SK-N-SH (cell line): ENCODE measurements around the gene ZNF287. TPM values are rescaled to one million over a fixed set of nuclear protein-coding genes. Genes with fewer than 3 reads are reported as not detected.

ENCODE experiments used
- CTCF ChIA-PET: fragments of 300-600, 350-600 bp; formaldehyde crosslinking; extraction: SDS; loops from one replicate; lab custom pipeline; 2021; lab: Yijun Ruan, JAX
- POLR2A ChIA-PET: fragments of 350-600 bp; sonication (Branson Sonifier 250); formaldehyde crosslinking; extraction: SDS; loops from one replicate; lab custom pipeline; 2020; ENCODE audit warnings: antibody characterized with exemption, inconsistent platforms; lab: Yijun Ruan, JAX
- DNase-seq: peaks from one replicate; pipeline ENCODE4 v3.0.0; 2012
- H2AFZ ChIP-seq: fragments of 200-600 bp; sonication (generic); 2 replicates; pipeline ENCODE4 v1.8.1; 2016; ENCODE audit warnings: antibody characterized with exemption, mild to moderate bottlenecking, low read depth
- H3F3A ChIP-seq: fragments of 200-600 bp; sonication (generic); replicated peaks from 2 replicates; pipeline ENCODE3; 2016; ENCODE audit warnings: antibody characterized with exemption, mild to moderate bottlenecking; ENCODE audit not compliant: insufficient read depth
- H3K27ac ChIP-seq, 2 experiments: fragments of 200-500 bp in 1 of 2; fragments of 200-600 bp in 1 of 2; sonication (Bioruptor generic) in 1 of 2; sonication (generic), shearing (Covaris generic) in 1 of 2; 2 replicates each; pipeline versions ENCODE4 v1.5.1 to v1.6.1; 2014 to 2016; ENCODE audit warnings: low read depth in 2 of 2, inconsistent platforms in 1 of 2, low read length in 1 of 2, mild to moderate bottlenecking in 1 of 2, mixed read lengths in 1 of 2
- H3K27me3 ChIP-seq: fragments of 200-600 bp; sonication (generic), shearing (Covaris generic); 2 replicates; pipeline ENCODE4 v1.6.1; 2016; ENCODE audit warnings: mixed run types; ENCODE audit not compliant: insufficient read depth
- H3K36me3 ChIP-seq, 2 experiments: fragments of 200-500 bp in 1 of 2; fragments of 200-600 bp in 1 of 2; sonication (Bioruptor generic) in 1 of 2; sonication (generic) in 1 of 2; replicated peaks in 1 of 2; 2 replicates each; pipeline versions ENCODE3 to v1.5.1; 2014 to 2016; ENCODE audit warnings: low read length in 1 of 2, mild to moderate bottlenecking in 1 of 2; ENCODE audit not compliant: insufficient read depth in 2 of 2, control insufficient read depth in 1 of 2
- H3K4me1 ChIP-seq, 2 experiments: fragments of 200-500 bp in 1 of 2; fragments of 200-600 bp in 1 of 2; sonication (Bioruptor generic) in 1 of 2; sonication (generic), shearing (Covaris generic) in 1 of 2; 2 replicates each; pipeline versions ENCODE4 v1.5.1 to v1.6.1; 2014 to 2016; ENCODE audit warnings: low read depth in 1 of 2, low read length in 1 of 2, mixed run types in 1 of 2; ENCODE audit not compliant: insufficient read depth in 2 of 2, control insufficient read depth in 1 of 2
- H3K4me2 ChIP-seq: fragments of 200-600 bp; sonication (generic), shearing (Covaris generic); 2 replicates; pipeline ENCODE4 v1.6.1; 2017; ENCODE audit warnings: mixed run types
- H3K4me3 ChIP-seq, 2 experiments: fragments of 200-500 bp in 1 of 2; fragments of 200-600 bp in 1 of 2; sonication (Bioruptor generic) in 1 of 2; sonication (generic), shearing (Covaris generic) in 1 of 2; 2 replicates each; pipeline versions ENCODE4 v1.5.1 to v1.8.1; 2014 to 2016; ENCODE audit warnings: low read depth in 2 of 2, inconsistent platforms in 1 of 2, low read length in 1 of 2, mild to moderate bottlenecking in 1 of 2, mixed read lengths in 1 of 2, moderate library complexity in 1 of 2
- H3K79me2 ChIP-seq: fragments of 200-600 bp; sonication (generic); 2 replicates; pipeline ENCODE4 v1.8.1; 2017; ENCODE audit warnings: mild to moderate bottlenecking; ENCODE audit not compliant: insufficient read depth
- H3K9ac ChIP-seq: fragments of 200-600 bp; sonication (generic); 2 replicates; pipeline ENCODE4 v1.6.1; 2017; ENCODE audit warnings: mixed run types
- H3K9me2 ChIP-seq: fragments of 200-600 bp; sonication (generic); 2 replicates; pipeline ENCODE4 v1.6.1; 2017; ENCODE audit warnings: mixed run types
- H3K9me3 ChIP-seq: fragments of 200-600 bp; sonication (generic); 2 replicates; pipeline ENCODE4 v1.6.1; 2017; ENCODE audit warnings: mixed run types, mild to moderate bottlenecking, moderate library complexity
- H4K20me1 ChIP-seq: fragments of 200-600 bp; sonication (generic); 2 replicates; pipeline ENCODE4 v1.6.1; 2017; ENCODE audit warnings: mild to moderate bottlenecking, mixed run types; ENCODE audit not compliant: insufficient read depth
- CHD2 ChIP-seq: fragments of 150-350 bp; IDR thresholded peaks from 2 replicates; pipeline ENCODE4 v1.6.1; 2018; ENCODE audit warnings: low read length; ENCODE audit not compliant: partially characterized antibody
- EZH2phosphoT487 ChIP-seq: fragments of 200-600 bp; sonication (generic); IDR thresholded peaks from 2 replicates; pipeline ENCODE4 v1.6.1; 2017; ENCODE audit warnings: low read depth, mixed run types, mild to moderate bottlenecking, antibody characterized with exemption, moderate library complexity, borderline replicate concordance
- FOXJ3 ChIP-seq: sonication (generic); formaldehyde crosslinking; IDR thresholded peaks from 2 replicates; pipeline ENCODE4 v1.5.1; 2020; ENCODE audit warnings: mild to moderate bottlenecking, missing genetic modification reagents
- MXI1 ChIP-seq: IDR thresholded peaks from 2 replicates; pipeline ENCODE4 v1.6.1; 2012; ENCODE audit warnings: mild to moderate bottlenecking, low read depth, low read length, improper control_type of control experiment
- NFIC ChIP-seq: IDR thresholded peaks from 2 replicates; pipeline ENCODE4 v1.4.0; 2012; ENCODE audit warnings: borderline replicate concordance
- NRF1 ChIP-seq: IDR thresholded peaks from 2 replicates; pipeline ENCODE4 v1.6.1; 2012; ENCODE audit warnings: low read depth, mild to moderate bottlenecking, low read length
- POLR2AphosphoS5 ChIP-seq: IDR thresholded peaks from 2 replicates; pipeline ENCODE4 v1.6.1; 2012; ENCODE audit warnings: low read depth, low read length
- RAD21 ChIP-seq: IDR thresholded peaks from 2 replicates; pipeline ENCODE4 v1.6.1; 2012; ENCODE audit warnings: mild to moderate bottlenecking, low read length
- REST ChIP-seq: IDR thresholded peaks from 2 replicates; pipeline ENCODE4 v1.6.1; 2012; ENCODE audit warnings: mild to moderate bottlenecking, low read depth, low read length, moderate library complexity
- RFX5 ChIP-seq: IDR thresholded peaks from 2 replicates; pipeline ENCODE4 v1.6.1; 2012; ENCODE audit warnings: mild to moderate bottlenecking, improper control_type of control experiment, low read length
- RXRA ChIP-seq: IDR thresholded peaks from 2 replicates; pipeline ENCODE4 v1.4.0; 2012; ENCODE audit warnings: low read depth, mild to moderate bottlenecking, borderline replicate concordance
- SIN3A ChIP-seq: IDR thresholded peaks from 2 replicates; pipeline ENCODE4 v1.6.1; 2012; ENCODE audit warnings: low read depth, mild to moderate bottlenecking, low read length, moderate library complexity, borderline replicate concordance
- SMC3 ChIP-seq: IDR thresholded peaks from 2 replicates; pipeline ENCODE4 v1.6.1; 2012; ENCODE audit warnings: low read depth, low read length, improper control_type of control experiment
- TCF12 ChIP-seq: IDR thresholded peaks from 2 replicates; pipeline ENCODE4 v1.4.0; 2012
- TEAD4 ChIP-seq: IDR thresholded peaks from 2 replicates; pipeline ENCODE4 v1.4.0; 2012; ENCODE audit warnings: mild to moderate bottlenecking, borderline replicate concordance; ENCODE audit not compliant: insufficient read depth
- WGBS: methylation state at CpG from one replicate; pipeline ENCODE4 v1.1.6; 2017; ENCODE audit warnings: low lambda C conversion rate; 5-methylcytosine and 5-hydroxymethylcytosine counted together
- polyA plus RNA-seq, 3 experiments: library from polyadenylated mRNA; depleted of rRNA; stranded (reverse); fragments of >200 nt; gene quantifications; 2 replicates each; pipeline ENCODE4 v1.2.3, GENCODE V29; 2012
- TF ChIP-seq, protein P1 (sequence below): IDR thresholded peaks from 2 replicates; pipeline ENCODE4 v1.4.0; 2012; ENCODE audit warnings: low read depth
- TF ChIP-seq, protein P2 (sequence below): fragments of 200-600 bp; sonication (generic); IDR thresholded peaks from 2 replicates; pipeline ENCODE4 v1.6.1; 2017; ENCODE audit warnings: antibody characterized with exemption, mild to moderate bottlenecking, moderate library complexity

Gene ZNF287
- polyA plus RNA-seq, 1 of the 3 experiments (the other 2 are of a cell fraction), result 6.1 TPM

GRCh38 chr17:16585796-16586195 lies 16.8 kb upstream of the ZNF287 start:
- WGBS, result 54% methylated on average over 4 of the region's 4 CpGs
- Histone ChIP-seq H3K36me3 (no peaks in the 10 kb centered on the region), H3K4me1 (no peaks in the 10 kb centered on the region; a peak in 2 of 4 replicates), H3K79me2 (no peaks in the 10 kb centered on the region), H3K4me2 (no peak overlapping the region), H3K27me3 (peaks cover 4% of the 10 kb centered on the region; the same call in 1 of the 2 replicates), H3K9ac (no peak overlapping the region), H3K27ac (no peak overlapping the region), H3K9me3 (no peaks in the 10 kb centered on the region), H3F3A (no peaks in the 10 kb centered on the region), H2AFZ (no peak overlapping the region), H3K9me2 (no peaks in the 10 kb centered on the region), H3K4me3 (no peak overlapping the region), H4K20me1 (no peaks in the 10 kb centered on the region)
- ChIA-PET CTCF (interaction anchor here (1.1 to 4.1 kb wide), 2 partner anchors 49 to 64 kb away, joined by 3 to 32 read pairs; no protein-coding TSS in a partner anchor), POLR2A (no interaction called here)
- no peak for DNase-seq
- no peak for TF ChIP-seq POLR2AphosphoS5
- no peak for TF ChIP-seq FOXJ3 (CRISPR knock-in tag)
- no peak for TF ChIP-seq RXRA
- TF ChIP-seq MXI1, result no peak
- TF ChIP-seq CHD2, result no peak

- CTCF ChIA-PET, result interaction anchor here (0.6 to 4.1 kb wide), 22 partner anchors 8 to 407 kb away, joined by 3 to 32 read pairs (median 5); partner anchors contain the start of gene ZNF287
- Histone ChIP-seq H3K4me3 (peak overlapping the region; percentile 57 to 62), H3K9me2 (no peaks in the 10 kb centered on the region), H4K20me1 (no peaks in the 10 kb centered on the region), H3K9me3 (no peaks in the 10 kb centered on the region), H3K79me2 (no peaks in the 10 kb centered on the region), H3K9ac (peak overlapping the region; percentile 23; the same call in 1 of the 2 replicates), H2AFZ (peak overlapping the region; percentile 91), H3F3A (no peaks in the 10 kb centered on the region), H3K27me3 (peaks cover 4% of the 10 kb centered on the region; the same call in 1 of the 2 replicates), H3K4me1 (no peaks in the 10 kb centered on the region; a peak in 2 of 4 replicates), H3K36me3 (no peaks in the 10 kb centered on the region), H3K27ac (no peak overlapping the region; a peak in 1 of 4 replicates), H3K4me2 (peak overlapping the region; percentile 89)
- POLR2A ChIA-PET, result interaction anchor here (0.9 to 1.0 kb wide), 2 partner anchors 49 to 146 kb away, joined by 4 to 5 read pairs; no protein-coding TSS in a partner anchor
- TF ChIP-seq, protein P1, sequence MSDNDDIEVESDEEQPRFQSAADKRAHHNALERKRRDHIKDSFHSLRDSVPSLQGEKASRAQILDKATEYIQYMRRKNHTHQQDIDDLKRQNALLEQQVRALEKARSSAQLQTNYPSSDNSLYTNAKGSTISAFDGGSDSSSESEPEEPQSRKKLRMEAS, result peak; percentile 75; the same call in 1 of the 2 replicates
- TF ChIP-seq NFIC (no peak), TEAD4 (no peak), POLR2AphosphoS5 (peak; percentile 65; the same call in 1 of the 2 replicates), TCF12 (no peak), NRF1 (peak; percentile 74), REST (peak; percentile 56; the same call in 1 of the 2 replicates), RFX5 (no peak), SIN3A (no peak), MXI1 (peak; percentile 60; the same call in 1 of the 2 replicates), RAD21 (peak; percentile 67), SMC3 (peak; percentile 62), EZH2phosphoT487 (no peak)
- TF ChIP-seq, protein P2, sequence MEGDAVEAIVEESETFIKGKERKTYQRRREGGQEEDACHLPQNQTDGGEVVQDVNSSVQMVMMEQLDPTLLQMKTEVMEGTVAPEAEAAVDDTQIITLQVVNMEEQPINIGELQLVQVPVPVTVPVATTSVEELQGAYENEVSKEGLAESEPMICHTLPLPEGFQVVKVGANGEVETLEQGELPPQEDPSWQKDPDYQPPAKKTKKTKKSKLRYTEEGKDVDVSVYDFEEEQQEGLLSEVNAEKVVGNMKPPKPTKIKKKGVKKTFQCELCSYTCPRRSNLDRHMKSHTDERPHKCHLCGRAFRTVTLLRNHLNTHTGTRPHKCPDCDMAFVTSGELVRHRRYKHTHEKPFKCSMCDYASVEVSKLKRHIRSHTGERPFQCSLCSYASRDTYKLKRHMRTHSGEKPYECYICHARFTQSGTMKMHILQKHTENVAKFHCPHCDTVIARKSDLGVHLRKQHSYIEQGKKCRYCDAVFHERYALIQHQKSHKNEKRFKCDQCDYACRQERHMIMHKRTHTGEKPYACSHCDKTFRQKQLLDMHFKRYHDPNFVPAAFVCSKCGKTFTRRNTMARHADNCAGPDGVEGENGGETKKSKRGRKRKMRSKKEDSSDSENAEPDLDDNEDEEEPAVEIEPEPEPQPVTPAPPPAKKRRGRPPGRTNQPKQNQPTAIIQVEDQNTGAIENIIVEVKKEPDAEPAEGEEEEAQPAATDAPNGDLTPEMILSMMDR, result peak; percentile 86
- peak; percentile 95 for DNase-seq
- WGBS, result 11% methylated on average over 29 of the region's 39 CpGs
These were observed 15.4 kb upstream of the ZNF287 start for GRCh38 chr17:16584273-16584995.
